ENCODE results near the gene SACS. TPM values are rescaled to one million over a fixed set of nuclear protein-coding genes. Genes with fewer than 3 reads are reported as not detected.
A peak's percentile ranks its signal among the peaks of the same experiment; 100 is the strongest.
"Not testable (repeated sequence)": the region's sequence is repeated elsewhere in the genome, so short reads cannot be mapped to it uniquely, and the experiment has no call there.

Gene SACS
- total RNA-seq, 1 experiment from 2014 or later = 64.2 TPM

GRCh38 chr13:23314837-23315236 lies 118.7 kb downstream of the SACS start:
- DNase-seq (ENCODE audit: low read depth) = not testable (repeated sequence)

- DNase-seq (ENCODE audit: low read depth) = no peak
Observed at GRCh38 chr13:23292586-23292985, 140.9 kb downstream of the SACS start.

GRCh38 chr13:23289917-23290357 lies 143.6 kb downstream of the SACS start:
- DNase-seq (ENCODE audit: low read depth) = peak; percentile 24

GRCh38 chr13:23288995-23289394 lies 144.5 kb downstream of the SACS start:
- no peak for DNase-seq (ENCODE audit: low read depth)

GRCh38 chr13:23288564-23288963 lies 144.9 kb downstream of the SACS start:
- DNase-seq (ENCODE audit: low read depth) = no peak

GRCh38 chr13:23279321-23279720 lies 154.2 kb downstream of the SACS start:
- no peak for DNase-seq (ENCODE audit: low read depth)

Other genes with a start within 250 kb of the SACS start
- 39.2 and 44.5 TPM in 2 replicates for gene TNFRSF19, start 136.7 kb upstream of the SACS start, total RNA-seq (2014; rRNA removed; shearing (Covaris generic))

Measured in RPMI7951 (cell line).